ENCODE data around the gene TSACC. TPM values are rescaled to one million over a fixed set of nuclear protein-coding genes. Genes with fewer than 3 reads are reported as not detected.

The TSACC gene
- total RNA-seq, 1 donor from 2014 or later, result 0.44 TPM

DNA sequence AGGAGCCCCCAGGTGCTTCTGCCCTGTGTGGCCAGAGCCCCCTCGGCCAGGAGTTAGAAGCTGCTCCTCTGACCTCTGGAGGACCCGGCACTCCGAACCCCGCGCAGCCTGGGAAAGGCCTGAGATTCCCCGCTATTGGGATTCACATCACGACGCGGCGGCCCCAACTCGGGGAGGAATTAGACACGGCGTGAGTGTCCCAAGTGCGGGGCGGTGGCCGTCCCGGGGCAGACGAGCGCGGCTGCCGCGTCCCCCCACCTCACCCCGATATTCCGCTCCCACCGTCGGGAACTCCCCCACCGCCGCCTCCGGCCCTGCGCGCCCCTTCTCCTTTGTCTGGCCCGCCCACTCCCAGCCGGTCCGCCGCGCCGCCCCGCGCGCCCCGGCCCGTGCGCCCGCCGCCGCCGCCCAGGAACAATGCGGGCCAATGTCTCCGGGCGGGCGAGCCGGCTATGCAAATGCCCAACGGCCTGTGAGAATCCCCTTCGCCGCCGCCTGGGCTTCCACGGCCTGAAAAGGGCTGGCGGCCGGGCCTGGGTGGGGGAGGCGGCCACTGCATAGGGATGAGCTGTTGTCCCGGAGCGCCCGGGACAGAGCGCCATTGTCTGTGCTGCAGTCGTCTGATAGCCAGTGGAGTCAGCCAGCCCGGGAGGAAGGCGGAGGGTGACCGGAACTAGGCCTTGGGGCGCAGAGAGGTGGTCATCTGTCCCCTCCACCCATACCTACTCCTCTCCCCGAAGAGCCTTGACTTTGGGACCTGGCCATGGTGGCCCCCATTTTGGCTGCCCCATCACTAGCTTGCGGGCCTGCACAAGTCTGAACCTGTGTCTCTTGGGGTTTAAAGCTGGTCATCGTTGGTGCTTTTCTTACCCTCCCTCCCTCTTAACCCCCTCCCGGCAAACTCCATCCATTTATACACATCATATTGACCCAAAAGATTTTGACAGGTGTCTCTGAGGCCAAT, 50.1 kb downstream of the TSACC start:
- H3K9me3 Mint-ChIP-seq, result no peaks in the 10 kb centered on the region
- ATAC-seq (ENCODE audit: low read depth) (no peak), DNase-seq (no peak)
- ChIA-PET CTCF (interaction anchor here (1.6 kb wide), 1 partner anchor 57 kb away, joined by 5 read pairs; no protein-coding TSS in a partner anchor), POLR2A (no interaction called here)
- no peak overlapping the region for H3K4me3 Mint-ChIP-seq
- H3K27ac Mint-ChIP-seq, result no peak overlapping the region
- TF ChIP-seq, protein P1, sequence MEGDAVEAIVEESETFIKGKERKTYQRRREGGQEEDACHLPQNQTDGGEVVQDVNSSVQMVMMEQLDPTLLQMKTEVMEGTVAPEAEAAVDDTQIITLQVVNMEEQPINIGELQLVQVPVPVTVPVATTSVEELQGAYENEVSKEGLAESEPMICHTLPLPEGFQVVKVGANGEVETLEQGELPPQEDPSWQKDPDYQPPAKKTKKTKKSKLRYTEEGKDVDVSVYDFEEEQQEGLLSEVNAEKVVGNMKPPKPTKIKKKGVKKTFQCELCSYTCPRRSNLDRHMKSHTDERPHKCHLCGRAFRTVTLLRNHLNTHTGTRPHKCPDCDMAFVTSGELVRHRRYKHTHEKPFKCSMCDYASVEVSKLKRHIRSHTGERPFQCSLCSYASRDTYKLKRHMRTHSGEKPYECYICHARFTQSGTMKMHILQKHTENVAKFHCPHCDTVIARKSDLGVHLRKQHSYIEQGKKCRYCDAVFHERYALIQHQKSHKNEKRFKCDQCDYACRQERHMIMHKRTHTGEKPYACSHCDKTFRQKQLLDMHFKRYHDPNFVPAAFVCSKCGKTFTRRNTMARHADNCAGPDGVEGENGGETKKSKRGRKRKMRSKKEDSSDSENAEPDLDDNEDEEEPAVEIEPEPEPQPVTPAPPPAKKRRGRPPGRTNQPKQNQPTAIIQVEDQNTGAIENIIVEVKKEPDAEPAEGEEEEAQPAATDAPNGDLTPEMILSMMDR (IDR thresholded peaks at IDR 0.05), result no peak
- peaks cover 5% of the 10 kb centered on the region for H3K4me1 Mint-ChIP-seq
- H3K27me3 Mint-ChIP-seq, result peaks cover 38% of the 10 kb centered on the region
- no peaks in the 10 kb centered on the region for H3K36me3 Mint-ChIP-seq (ENCODE audit: low read depth)
- intact Hi-C loops (cut with micrococcal nuclease), result loop anchor here (5.0 kb wide), 1 partner anchor 234 kb away; no protein-coding TSS in a partner anchor

DNA sequence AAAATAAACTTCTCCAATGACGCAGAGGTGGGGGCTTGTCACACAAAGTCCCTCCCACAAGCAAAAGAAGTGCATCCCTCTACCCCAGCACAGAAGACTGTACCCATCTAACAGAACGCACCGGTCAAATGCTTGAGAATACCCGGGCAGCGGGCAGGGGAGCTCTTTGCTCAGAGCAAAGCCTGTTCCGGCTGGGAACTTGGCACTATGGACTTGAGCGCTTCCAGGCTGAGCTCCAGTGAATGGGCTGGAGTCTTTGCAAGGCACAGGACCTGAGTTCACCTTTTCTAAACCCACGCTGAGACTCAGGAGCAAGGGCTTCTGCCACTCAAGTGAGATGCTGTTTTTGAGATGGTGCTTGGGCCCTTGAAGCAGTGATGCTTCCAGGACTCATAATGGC, 51.0 kb downstream of the TSACC start:
- Mint-ChIP-seq H3K36me3 (ENCODE audit: low read depth) (no peaks in the 10 kb centered on the region), H3K4me3 (no peak overlapping the region), H3K27ac (no peak overlapping the region), H3K27me3 (peaks cover 38% of the 10 kb centered on the region), H3K4me1 (peaks cover 5% of the 10 kb centered on the region), H3K9me3 (no peaks in the 10 kb centered on the region)
- intact Hi-C loops (cut with micrococcal nuclease), result loop anchor here (5.0 kb wide), 1 partner anchor 233 kb away; no protein-coding TSS in a partner anchor
- POLR2A ChIA-PET, result no interaction called here
- no peak for DNase-seq
- TF ChIP-seq, protein P1 (IDR thresholded peaks at IDR 0.05), result no peak
- CTCF ChIA-PET, result interaction anchor here (1.6 kb wide), 1 partner anchor 57 kb away, joined by 5 read pairs; no protein-coding TSS in a partner anchor
- ATAC-seq (ENCODE audit: low read depth), result no peak

DNA sequence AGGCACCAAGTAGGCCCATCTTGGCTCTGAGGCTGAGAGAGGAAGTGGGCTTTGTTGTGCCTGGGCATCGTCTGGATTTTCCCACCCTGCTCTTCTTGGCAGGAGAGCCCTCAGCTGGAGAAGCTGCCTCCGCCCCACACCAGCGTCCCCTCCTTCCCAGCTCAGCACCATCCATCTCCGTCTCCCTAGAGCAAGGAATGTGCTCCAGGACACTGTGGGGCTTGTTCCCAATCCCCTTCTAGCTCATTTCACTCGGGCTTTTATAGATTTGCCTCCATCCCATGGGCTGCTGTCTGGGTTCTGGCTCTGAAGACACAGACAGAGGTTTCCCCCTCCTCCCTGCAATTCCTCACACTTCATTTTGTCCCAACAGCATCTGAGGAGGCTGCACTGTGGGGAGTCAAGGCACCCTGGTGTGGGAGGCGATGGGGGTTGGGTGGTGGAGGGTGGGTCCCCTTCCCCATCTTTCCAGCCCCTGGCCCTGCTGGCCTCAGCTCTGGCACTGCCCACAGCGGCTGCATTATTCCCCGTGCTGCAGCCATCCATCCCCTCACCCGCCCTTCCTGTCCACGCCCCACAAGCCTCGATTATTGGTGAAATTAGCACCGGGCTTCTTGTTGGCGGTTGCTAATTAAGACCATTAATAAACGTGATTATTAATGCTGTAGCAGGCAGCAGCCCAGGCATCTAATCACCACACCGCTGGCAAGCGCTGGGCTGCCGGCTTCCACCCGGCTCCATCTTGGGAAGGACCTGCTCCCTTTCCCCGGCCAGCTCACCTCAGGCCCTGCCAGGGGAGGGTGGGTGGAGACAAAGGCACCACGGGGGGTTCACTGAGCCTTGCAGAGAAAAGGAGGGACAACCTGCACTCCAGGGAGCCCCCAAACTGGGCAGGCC, 52.4 kb downstream of the TSACC start:
- no peak for ATAC-seq (ENCODE audit: low read depth)
- POLR2A ChIA-PET, result no interaction called here

DNA sequence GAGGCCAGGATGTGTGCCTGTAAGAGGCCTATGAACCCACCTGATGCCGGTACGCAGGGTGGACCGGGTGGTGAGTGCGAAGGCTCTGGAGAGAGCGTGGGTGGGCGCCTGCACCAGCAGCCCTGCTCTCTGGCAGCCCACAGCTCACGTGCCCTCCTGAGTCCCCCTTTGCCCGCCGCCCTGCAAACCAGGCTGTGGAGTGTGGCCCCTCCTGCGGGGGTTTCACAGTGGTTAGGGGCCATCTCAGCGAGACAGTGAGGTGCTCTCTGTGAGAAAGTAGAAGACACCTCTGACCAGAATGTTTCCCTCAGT, 53.0 kb downstream of the TSACC start:
- Mint-ChIP-seq H3K9me3 (no peaks in the 10 kb centered on the region), H3K4me1 (peaks cover 6% of the 10 kb centered on the region), H3K27ac (no peak overlapping the region), H3K36me3 (ENCODE audit: low read depth) (no peaks in the 10 kb centered on the region), H3K4me3 (no peak overlapping the region), H3K27me3 (peaks cover 35% of the 10 kb centered on the region)
- TF ChIP-seq, protein P1 (IDR thresholded peaks at IDR 0.05), result no peak
- ChIA-PET POLR2A (no interaction called here), CTCF (no interaction called here)
- ATAC-seq (ENCODE audit: low read depth) (no peak), DNase-seq (no peak)
- intact Hi-C loops (cut with micrococcal nuclease), result no loop called here

More for the DNA sequence above, 52.4 kb downstream of the TSACC start:
- intact Hi-C loops (cut with micrococcal nuclease), result no loop called here
- Mint-ChIP-seq H3K27ac (no peak overlapping the region), H3K27me3 (peaks cover 37% of the 10 kb centered on the region), H3K36me3 (ENCODE audit: low read depth) (no peaks in the 10 kb centered on the region), H3K4me1 (peaks cover 7% of the 10 kb centered on the region), H3K4me3 (no peak overlapping the region), H3K9me3 (no peaks in the 10 kb centered on the region)
- TF ChIP-seq, protein P1 (IDR thresholded peaks at IDR 0.05), result no peak
- no peak for DNase-seq
- CTCF ChIA-PET, result interaction anchor here (1.6 kb wide), 1 partner anchor 55 kb away, joined by 5 read pairs; no protein-coding TSS in a partner anchor

DNA sequence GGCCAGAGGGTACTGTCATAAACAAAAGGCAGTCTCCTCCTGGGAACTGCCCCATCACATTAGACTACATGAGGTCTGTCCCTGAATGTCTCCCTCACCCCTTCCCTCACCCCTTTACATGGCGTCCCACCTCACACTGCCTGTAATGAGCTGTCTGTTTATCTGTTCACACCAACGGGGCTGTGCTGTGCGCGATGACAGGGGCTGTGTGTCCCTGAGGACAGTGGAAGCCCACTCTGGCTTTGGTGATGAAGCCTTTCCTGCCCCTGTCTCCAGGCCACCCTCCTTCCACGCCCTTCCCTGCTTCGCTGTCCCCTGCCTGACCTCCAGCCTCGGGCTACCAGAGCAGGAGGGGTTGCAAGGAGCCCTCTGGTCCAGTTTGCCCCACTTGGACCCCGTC, 53.4 kb downstream of the TSACC start:
- ChIA-PET POLR2A (no interaction called here), CTCF (no interaction called here)
- ATAC-seq (ENCODE audit: low read depth), result no peak
- Mint-ChIP-seq H3K4me1 (peaks cover 6% of the 10 kb centered on the region), H3K9me3 (no peaks in the 10 kb centered on the region), H3K36me3 (ENCODE audit: low read depth) (no peaks in the 10 kb centered on the region), H3K27me3 (peaks cover 33% of the 10 kb centered on the region), H3K27ac (no peak overlapping the region), H3K4me3 (no peak overlapping the region)
- intact Hi-C loops (cut with micrococcal nuclease), result no loop called here
- DNase-seq, result no peak
- TF ChIP-seq, protein P1 (IDR thresholded peaks at IDR 0.05), result no peak

Measured in activated B cell treated with CpG ODN at 0.5 μM for 24 hours (primary cell).